ENCODE measurements around the gene AGBL3. TPM values are rescaled to one million over a fixed set of nuclear protein-coding genes. Genes with fewer than 3 reads are reported as not detected.
"Not testable (repeated sequence)": the region's sequence is repeated elsewhere in the genome, so short reads cannot be mapped to it uniquely, and the experiment has no call there.

The AGBL3 gene
- total RNA-seq, 2 experiments from 2014 or later: 2.2 to 2.5 TPM

DNA sequence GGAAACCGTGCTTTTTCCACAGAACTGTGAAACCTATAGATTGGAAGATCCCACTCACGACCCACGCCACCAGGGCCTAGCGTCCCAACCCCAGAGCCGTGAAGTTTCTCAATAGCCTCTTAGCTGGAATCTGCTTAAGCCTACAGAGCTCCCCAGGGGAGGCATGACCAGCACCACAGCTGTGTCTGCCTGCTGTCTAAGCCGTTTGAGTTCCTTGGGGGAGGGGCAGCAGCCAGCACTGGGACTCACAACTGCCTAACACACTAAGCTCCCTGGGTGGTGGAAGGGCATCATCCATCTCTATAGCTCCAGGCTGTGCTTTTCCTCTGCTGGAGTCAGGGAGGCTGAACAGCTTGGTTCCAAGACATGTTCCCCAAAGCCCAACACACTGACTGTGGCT lies 135.6 kb downstream of the AGBL3 start:
- DNase-seq (no peak), ATAC-seq (ENCODE audit: poor library complexity) (no peak)
- H3K4me3 Mint-ChIP-seq: no peak overlapping the region
- H3K27me3 Mint-ChIP-seq: no peaks in the 10 kb centered on the region
- H3K4me1 Mint-ChIP-seq (ENCODE audit: low read depth): no peaks in the 10 kb centered on the region
- Histone ChIP-seq H3K27me3 (ENCODE audit: control insufficient read depth in 1 of 2, insufficient read depth in 2 of 2, low read length in 2 of 2) (no peaks in the 10 kb centered on the region), H3K9me3 (ENCODE audit: control insufficient read depth in 1 of 2, insufficient read depth in 1 of 2, low read length in 2 of 2) (peaks cover 10 to 17% of the 10 kb centered on the region in 2 experiments), H3K27ac (ENCODE audit: low read depth in 1 of 2, low read length in 2 of 2) (no peak overlapping the region), H3K4me3 (ENCODE audit: low read length) (no peak overlapping the region), H3K36me3 (ENCODE audit: insufficient read depth, low read length) (no peaks in the 10 kb centered on the region), H3K4me1 (ENCODE audit: insufficient read depth, low read length) (no peaks in the 10 kb centered on the region)
- TF ChIP-seq CTCF (IDR thresholded peaks at IDR 0.05): no peak
- POLR2A ChIA-PET: no interaction called here
- intact Hi-C loops (cut with DNase I, micrococcal nuclease): no loop called here
- peaks cover 6% of the 10 kb centered on the region for H3K9me3 Mint-ChIP-seq
- peaks cover 45% of the 10 kb centered on the region for H3K36me3 Mint-ChIP-seq (ENCODE audit: low read depth)
- no peak overlapping the region for H3K27ac Mint-ChIP-seq
- CTCF ChIA-PET: no interaction called here

- H3K27ac ChIP-seq (ENCODE audit: low read depth in 1 of 2, low read length in 2 of 2); DNase-seq; H3K27me3 ChIP-seq (ENCODE audit: control insufficient read depth in 1 of 2, insufficient read depth in 2 of 2, low read length in 2 of 2); H3K4me3 Mint-ChIP-seq; H3K27me3 Mint-ChIP-seq; H3K4me1 Mint-ChIP-seq (ENCODE audit: low read depth); POLR2A ChIA-PET; H3K9me3 Mint-ChIP-seq; H3K4me3 ChIP-seq (ENCODE audit: low read length); ATAC-seq (ENCODE audit: poor library complexity); H3K4me1 ChIP-seq (ENCODE audit: insufficient read depth, low read length); H3K36me3 ChIP-seq (ENCODE audit: insufficient read depth, low read length); H3K27ac Mint-ChIP-seq; intact Hi-C loops (cut with DNase I, micrococcal nuclease): not testable (repeated sequence)
- H3K36me3 Mint-ChIP-seq (ENCODE audit: low read depth): peaks cover 30% of the 10 kb centered on the region
- CTCF ChIA-PET: interaction anchor here (1.1 kb wide), 1 partner anchor 9 kb away, joined by 3 read pairs; no protein-coding TSS in a partner anchor
- H3K9me3 ChIP-seq (ENCODE audit: control insufficient read depth in 1 of 2, insufficient read depth in 1 of 2, low read length in 2 of 2): peaks cover 9 to 15% of the 10 kb centered on the region in 2 experiments
Measured at GRCh38 chr7:135124631-135125030, 138.3 kb downstream of the AGBL3 start.

- Histone ChIP-seq H3K9me3 (ENCODE audit: control insufficient read depth in 1 of 2, insufficient read depth in 1 of 2, low read length in 2 of 2) (peaks cover 3 to 9% of the 10 kb centered on the region in 2 experiments), H3K4me1 (ENCODE audit: insufficient read depth, low read length) (no peaks in the 10 kb centered on the region), H3K27ac (ENCODE audit: low read depth in 1 of 2, low read length in 2 of 2) (no peak overlapping the region), H3K27me3 (ENCODE audit: control insufficient read depth in 1 of 2, insufficient read depth in 2 of 2, low read length in 2 of 2) (no peaks in the 10 kb centered on the region), H3K4me3 (ENCODE audit: low read length) (no peak overlapping the region), H3K36me3 (ENCODE audit: insufficient read depth, low read length) (no peaks in the 10 kb centered on the region)
- Mint-ChIP-seq H3K27me3 (no peaks in the 10 kb centered on the region), H3K4me1 (ENCODE audit: low read depth) (no peaks in the 10 kb centered on the region), H3K27ac (no peak overlapping the region), H3K9me3 (peaks cover 2% of the 10 kb centered on the region), H3K4me3 (no peak overlapping the region), H3K36me3 (ENCODE audit: low read depth) (peaks cover 15% of the 10 kb centered on the region)
- DNase-seq (no peak), ATAC-seq (ENCODE audit: poor library complexity) (no peak)
- ChIA-PET POLR2A (interaction anchor here (1.8 kb wide), 1 partner anchor 19 kb away, joined by 6 read pairs; the partner anchor contains the start of gene TMEM140), CTCF (no interaction called here)
- intact Hi-C loops (cut with DNase I, micrococcal nuclease): no loop called here
- no peak for TF ChIP-seq CTCF (IDR thresholded peaks at IDR 0.05)
Measured at GRCh38 chr7:135128931-135129330, 142.6 kb downstream of the AGBL3 start.

GRCh38 chr7:135129579-135129978 lies 143.3 kb downstream of the AGBL3 start:
- no peak for TF ChIP-seq CTCF (IDR thresholded peaks at IDR 0.05)
- Histone ChIP-seq H3K27me3 (ENCODE audit: control insufficient read depth in 1 of 2, insufficient read depth in 2 of 2, low read length in 2 of 2) (no peaks in the 10 kb centered on the region), H3K4me3 (ENCODE audit: low read length) (no peak overlapping the region), H3K9me3 (ENCODE audit: control insufficient read depth in 1 of 2, insufficient read depth in 1 of 2, low read length in 2 of 2) (peaks cover 3 to 9% of the 10 kb centered on the region in 2 experiments), H3K27ac (ENCODE audit: low read depth in 1 of 2, low read length in 2 of 2) (no peak overlapping the region), H3K36me3 (ENCODE audit: insufficient read depth, low read length) (no peaks in the 10 kb centered on the region), H3K4me1 (ENCODE audit: insufficient read depth, low read length) (no peaks in the 10 kb centered on the region)
- POLR2A ChIA-PET: interaction anchor here (1.8 kb wide), 1 partner anchor 18 kb away, joined by 6 read pairs; the partner anchor contains the start of gene TMEM140
- intact Hi-C loops (cut with DNase I, micrococcal nuclease): no loop called here
- H3K9me3 Mint-ChIP-seq: peaks cover 2% of the 10 kb centered on the region
- H3K27ac Mint-ChIP-seq: no peak overlapping the region
- no peaks in the 10 kb centered on the region for H3K4me1 Mint-ChIP-seq (ENCODE audit: low read depth)
- no peak for DNase-seq
- peaks cover 15% of the 10 kb centered on the region for H3K36me3 Mint-ChIP-seq (ENCODE audit: low read depth)
- H3K27me3 Mint-ChIP-seq: no peaks in the 10 kb centered on the region
- CTCF ChIA-PET: no interaction called here
- no peak for ATAC-seq (ENCODE audit: poor library complexity)
- no peak overlapping the region for H3K4me3 Mint-ChIP-seq
